Large intestine (tissue), 3 donors: ENCODE data around the gene CA9. TPM values are rescaled to one million over a fixed set of nuclear protein-coding genes. Genes with fewer than 3 reads are reported as not detected.
A peak's percentile ranks its signal among the peaks of the same experiment; 100 is the strongest.

Source experiments
- DNase-seq, 2 donors: peaks; one replicate each; pipeline versions ENCODE4 v3.0.0 to v3.0.0-alpha.2; 2013
- H3K27ac ChIP-seq: one replicate; pipeline ENCODE4 v1.5.1; 2013; ENCODE audit warnings: low read length
- H3K27me3 ChIP-seq: 2 replicates; pipeline ENCODE4 v1.6.1; 2013; ENCODE audit warnings: low read length; ENCODE audit not compliant: control insufficient read depth, insufficient read depth
- H3K36me3 ChIP-seq: 2 replicates; pipeline ENCODE4 v1.6.1; 2013; ENCODE audit warnings: low read length; ENCODE audit not compliant: control insufficient read depth, insufficient read depth
- H3K4me1 ChIP-seq: one replicate; pipeline ENCODE4 v1.6.1; 2013; ENCODE audit warnings: low read length; ENCODE audit not compliant: control insufficient read depth, insufficient read depth
- H3K4me3 ChIP-seq: one replicate; pipeline ENCODE4 v1.5.1; 2013; ENCODE audit warnings: low read length
- H3K9me3 ChIP-seq: one replicate; pipeline ENCODE4 v1.6.1; 2013; ENCODE audit warnings: mild to moderate bottlenecking, low read depth, low read length, moderate library complexity; ENCODE audit not compliant: control insufficient read depth
- WGBS: methylation state at CpG from one replicate; pipeline ENCODE4 v1.1.5; 2013; ENCODE audit warnings: low lambda C conversion rate; ENCODE audit not compliant: insufficient coverage; 5-methylcytosine and 5-hydroxymethylcytosine counted together
- polyA plus RNA-seq: library from polyadenylated mRNA; unstranded; fragments of 120-200 nt; gene quantifications from one replicate; pipeline ENCODE4 v1.2.1, GENCODE V29; 2013

CA9 gene
- polyA plus RNA-seq, 1 donor = 4.2 TPM

GRCh38 chr9:35675204-35675603 is 1.5 kb downstream of the CA9 start:
- peaks cover 7% of the 10 kb centered on the region for H3K27me3 ChIP-seq
- H3K27ac ChIP-seq = no peak overlapping the region
- no CpG with 5 or more reads among the region's 13 CpGs for WGBS
- no peaks in the 10 kb centered on the region for H3K9me3 ChIP-seq
- peak overlapping the region; percentile 55 for H3K4me3 ChIP-seq
- no peaks in the 10 kb centered on the region for H3K36me3 ChIP-seq
- peak in 1 of 2 donors; percentile 21 for DNase-seq
- peaks cover 13% of the 10 kb centered on the region for H3K4me1 ChIP-seq

GRCh38 chr9:35675732-35676392 is 2.1 kb downstream of the CA9 start:
- H3K27ac ChIP-seq = no peak overlapping the region
- peak; percentile 47 to 50 for DNase-seq

DNA sequence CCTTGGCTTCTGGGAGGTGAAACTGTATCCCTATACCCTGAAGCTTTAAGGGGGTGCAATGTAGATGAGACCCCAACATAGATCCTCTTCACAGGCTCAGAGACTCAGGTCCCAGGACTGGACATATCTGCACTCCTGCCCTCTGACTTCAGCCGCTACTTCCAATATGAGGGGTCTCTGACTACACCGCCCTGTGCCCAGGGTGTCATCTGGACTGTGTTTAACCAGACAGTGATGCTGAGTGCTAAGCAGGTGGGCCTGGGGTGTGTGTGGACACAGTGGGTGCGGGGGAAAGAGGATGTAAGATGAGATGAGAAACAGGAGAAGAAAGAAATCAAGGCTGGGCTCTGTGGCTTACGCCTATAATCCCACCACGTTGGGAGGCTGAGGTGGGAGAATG is 5.4 kb downstream of the CA9 start:
- H3K27ac ChIP-seq = no peak overlapping the region
- WGBS = 100% methylated on average over 2 of the region's 5 CpGs
- no peak for DNase-seq
- no peaks in the 10 kb centered on the region for H3K9me3 ChIP-seq
- H3K36me3 ChIP-seq = peaks cover 19% of the 10 kb centered on the region
- peaks cover 13% of the 10 kb centered on the region for H3K4me1 ChIP-seq
- H3K4me3 ChIP-seq = no peak overlapping the region
- H3K27me3 ChIP-seq = peaks cover 7% of the 10 kb centered on the region

More at GRCh38 chr9:35675732-35676392, 2.1 kb downstream of the CA9 start:
- no peaks in the 10 kb centered on the region for H3K9me3 ChIP-seq
- WGBS = no CpG with 5 or more reads among the region's 51 CpGs
- H3K4me1 ChIP-seq = peaks cover 13% of the 10 kb centered on the region
- H3K36me3 ChIP-seq = no peaks in the 10 kb centered on the region
- peaks cover 7% of the 10 kb centered on the region for H3K27me3 ChIP-seq
- peak overlapping the region; percentile 55 for H3K4me3 ChIP-seq

DNA sequence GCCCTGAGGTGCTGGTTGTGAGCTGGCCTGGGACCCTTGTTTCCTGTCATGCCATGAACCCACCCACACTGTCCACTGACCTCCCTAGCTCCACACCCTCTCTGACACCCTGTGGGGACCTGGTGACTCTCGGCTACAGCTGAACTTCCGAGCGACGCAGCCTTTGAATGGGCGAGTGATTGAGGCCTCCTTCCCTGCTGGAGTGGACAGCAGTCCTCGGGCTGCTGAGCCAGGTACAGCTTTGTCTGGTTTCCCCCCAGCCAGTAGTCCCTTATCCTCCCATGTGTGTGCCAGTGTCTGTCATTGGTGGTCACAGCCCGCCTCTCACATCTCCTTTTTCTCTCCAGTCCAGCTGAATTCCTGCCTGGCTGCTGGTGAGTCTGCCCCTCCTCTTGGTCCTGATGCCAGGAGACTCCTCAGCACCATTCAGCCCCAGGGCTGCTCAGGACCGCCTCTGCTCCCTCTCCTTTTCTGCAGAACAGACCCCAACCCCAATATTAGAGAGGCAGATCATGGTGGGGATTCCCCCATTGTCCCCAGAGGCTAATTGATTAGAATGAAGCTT is 6.1 kb downstream of the CA9 start:
- Histone ChIP-seq H3K36me3 (peaks cover 26% of the 10 kb centered on the region), H3K4me3 (no peak overlapping the region), H3K9me3 (no peaks in the 10 kb centered on the region), H3K27me3 (peaks cover 7% of the 10 kb centered on the region), H3K27ac (no peak overlapping the region), H3K4me1 (peaks cover 13% of the 10 kb centered on the region)
- 67% methylated on average over 1 of the region's 8 CpGs for WGBS
- no peak for DNase-seq

GRCh38 chr9:35680331-35681105 is 6.8 kb downstream of the CA9 start:
- Histone ChIP-seq H3K27ac (no peak overlapping the region), H3K9me3 (peaks cover 4% of the 10 kb centered on the region), H3K36me3 (peaks cover 32% of the 10 kb centered on the region), H3K4me1 (peaks cover 9% of the 10 kb centered on the region), H3K27me3 (peaks cover 7% of the 10 kb centered on the region), H3K4me3 (no peak overlapping the region)
- no CpG with 5 or more reads among the region's 15 CpGs for WGBS
- DNase-seq = no peak

- Histone ChIP-seq H3K9me3 (peaks cover 6% of the 10 kb centered on the region), H3K36me3 (peaks cover 35% of the 10 kb centered on the region), H3K27me3 (peaks cover under 1% of the 10 kb centered on the region), H3K4me3 (no peak overlapping the region), H3K27ac (no peak overlapping the region), H3K4me1 (peaks cover under 1% of the 10 kb centered on the region)
- DNase-seq = no peak
- no CpG with 5 or more reads among the region's 3 CpGs for WGBS
These were observed 7.7 kb downstream of the CA9 start for GRCh38 chr9:35681341-35682002.

GRCh38 chr9:35682051-35682450 is 8.3 kb downstream of the CA9 start:
- peaks cover 38% of the 10 kb centered on the region for H3K36me3 ChIP-seq
- WGBS = no CpG with 5 or more reads among the region's 6 CpGs
- no peak overlapping the region for H3K27ac ChIP-seq
- no peak overlapping the region for H3K4me3 ChIP-seq
- no peaks in the 10 kb centered on the region for H3K27me3 ChIP-seq
- no peak for DNase-seq
- H3K4me1 ChIP-seq = no peaks in the 10 kb centered on the region
- H3K9me3 ChIP-seq = peaks cover 6% of the 10 kb centered on the region

DNA sequence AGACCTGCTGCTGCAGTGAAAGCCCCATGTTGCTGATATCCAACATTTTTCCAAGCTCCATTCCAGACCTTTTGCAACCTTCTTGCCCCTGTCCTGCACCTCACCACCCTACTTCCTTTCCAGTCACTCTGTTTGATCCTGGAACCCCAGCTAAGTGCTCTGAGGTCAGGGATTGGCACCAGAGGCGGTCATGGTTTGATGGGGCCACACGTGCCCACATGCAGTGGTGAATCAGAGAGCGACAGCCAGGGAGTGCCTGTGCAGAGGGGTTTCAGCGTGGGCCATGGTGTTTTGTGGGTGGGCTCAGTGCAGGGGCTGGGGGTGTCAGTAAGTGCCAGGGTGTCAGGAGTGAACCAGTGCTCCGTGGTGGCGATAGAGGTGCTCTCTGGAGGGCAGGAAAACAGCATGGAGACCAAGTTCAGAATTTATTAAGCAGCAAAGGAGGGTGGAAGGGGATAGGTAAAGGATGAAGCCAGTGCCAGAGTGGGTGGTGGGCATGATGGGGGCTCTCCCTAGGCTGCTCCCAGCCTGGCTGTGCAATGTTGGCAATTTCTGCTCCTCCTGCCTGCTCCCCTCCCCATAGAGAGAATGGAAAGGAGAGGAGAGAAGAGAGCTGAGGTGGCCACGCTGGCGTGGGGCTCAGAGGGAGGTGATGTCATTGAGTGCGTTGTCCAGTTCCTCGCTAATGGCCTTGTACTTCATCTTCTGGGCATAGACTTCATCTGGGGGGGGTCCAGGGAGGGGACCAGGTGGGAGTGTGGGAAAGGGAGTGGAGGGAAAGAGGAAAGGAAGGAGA is 9.0 kb downstream of the CA9 start:
- no peak overlapping the region for H3K27ac ChIP-seq
- no peak overlapping the region for H3K4me3 ChIP-seq
- WGBS = no CpG with 5 or more reads among the region's 10 CpGs
- H3K36me3 ChIP-seq = peaks cover 38% of the 10 kb centered on the region
- H3K4me1 ChIP-seq = no peaks in the 10 kb centered on the region
- H3K27me3 ChIP-seq = no peaks in the 10 kb centered on the region
- peaks cover 6% of the 10 kb centered on the region for H3K9me3 ChIP-seq
- no peak for DNase-seq

DNA sequence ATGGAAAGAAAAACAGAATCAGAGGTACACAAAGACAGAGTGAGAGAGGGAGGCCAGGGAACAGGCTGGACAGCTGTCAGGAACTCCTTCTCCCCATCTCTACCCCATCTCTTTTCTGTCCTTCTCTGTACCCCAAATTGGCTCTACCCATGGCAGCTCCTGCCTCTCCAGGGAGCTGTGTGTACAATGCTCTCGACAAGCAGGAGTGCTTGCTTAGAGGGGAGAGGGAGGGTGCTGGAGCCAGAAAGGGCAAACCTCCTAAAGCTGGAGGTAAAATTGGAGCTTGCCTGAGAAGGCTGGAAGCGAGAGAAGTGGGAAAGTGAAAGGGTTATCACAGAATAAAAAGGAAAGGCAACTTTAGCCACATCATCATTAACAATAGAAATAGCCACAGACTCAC is 9.6 kb downstream of the CA9 start:
- no peak overlapping the region for H3K4me3 ChIP-seq
- no peak overlapping the region for H3K27ac ChIP-seq
- peaks cover 38% of the 10 kb centered on the region for H3K36me3 ChIP-seq
- WGBS = no CpG with 5 or more reads among the region's 2 CpGs
- H3K27me3 ChIP-seq = no peaks in the 10 kb centered on the region
- DNase-seq = no peak
- peaks cover 2% of the 10 kb centered on the region for H3K4me1 ChIP-seq
- H3K9me3 ChIP-seq = peaks cover 6% of the 10 kb centered on the region

- H3K9me3 ChIP-seq = peaks cover 9% of the 10 kb centered on the region
- H3K4me1 ChIP-seq = peaks cover 10% of the 10 kb centered on the region
- WGBS = no CpG with 5 or more reads among the region's 10 CpGs
- DNase-seq = no peak
- H3K27me3 ChIP-seq = no peaks in the 10 kb centered on the region
- H3K4me3 ChIP-seq = no peak overlapping the region
- peaks cover 38% of the 10 kb centered on the region for H3K36me3 ChIP-seq
- no peak overlapping the region for H3K27ac ChIP-seq
These were observed 11.2 kb downstream of the CA9 start for GRCh38 chr9:35684921-35685320.
